H9 (cell line): Measurements from ENCODE around the gene FANCE. TPM values are rescaled to one million over a fixed set of nuclear protein-coding genes. Genes with fewer than 3 reads are reported as not detected.

Experiments
- DNase-seq: peaks from one replicate; pipeline ENCODE4 v3.0.0-alpha.2; 2017
- H2AFZ ChIP-seq: one replicate; pipeline ENCODE4 v1.6.1; 2013; ENCODE audit warnings: mild to moderate bottlenecking, low read length, control low read depth, moderate library complexity
- H2AK5ac ChIP-seq: 2 replicates; pipeline ENCODE4 v1.6.1; 2013; ENCODE audit warnings: low read length, control low read depth, mixed read lengths; ENCODE audit not compliant: insufficient read length
- H2BK120ac ChIP-seq: one replicate; pipeline ENCODE4 v1.6.1; 2013; ENCODE audit warnings: low read depth, mild to moderate bottlenecking, low read length, control low read depth, inconsistent platforms; ENCODE audit not compliant: poor library complexity, severe bottlenecking
- H2BK12ac ChIP-seq: 2 replicates; pipeline ENCODE4 v1.6.1; 2013; ENCODE audit warnings: low read length, control low read depth, mixed read lengths, low read depth; ENCODE audit not compliant: insufficient read length
- H2BK15ac ChIP-seq: 2 replicates; pipeline ENCODE4 v1.6.1; 2013; ENCODE audit warnings: low read depth, low read length, control low read depth
- H2BK20ac ChIP-seq: one replicate; pipeline ENCODE4 v1.6.1; 2013; ENCODE audit warnings: low read depth, mild to moderate bottlenecking, low read length, control low read depth, inconsistent platforms; ENCODE audit not compliant: poor library complexity, severe bottlenecking
- H2BK5ac ChIP-seq: 2 replicates; pipeline ENCODE4 v1.6.1; 2013; ENCODE audit warnings: low read length, control low read depth, mixed read lengths; ENCODE audit not compliant: insufficient read length
- H3K14ac ChIP-seq: 2 replicates; pipeline ENCODE4 v1.6.1; 2013; ENCODE audit warnings: low read length, control low read depth; ENCODE audit not compliant: insufficient read depth
- H3K18ac ChIP-seq: 2 replicates; pipeline ENCODE4 v1.6.1; 2013; ENCODE audit warnings: low read depth, mild to moderate bottlenecking, mixed read lengths, low read length, control low read depth; ENCODE audit not compliant: insufficient read length
- H3K23ac ChIP-seq: 2 replicates; pipeline ENCODE4 v1.6.1; 2013; ENCODE audit warnings: low read length, control low read depth, mixed read lengths, low read depth; ENCODE audit not compliant: insufficient read length
- H3K23me2 ChIP-seq: 2 replicates; pipeline ENCODE4 v1.6.1; 2013; ENCODE audit warnings: low read depth, mild to moderate bottlenecking, mixed read lengths, low read length, control low read depth; ENCODE audit not compliant: insufficient read length, poor library complexity, severe bottlenecking
- H3K27ac ChIP-seq: 2 replicates; pipeline ENCODE4 v1.5.1; 2013; ENCODE audit warnings: low read length, control low read depth, mixed read lengths, low read depth; ENCODE audit not compliant: insufficient read length
- H3K27me3 ChIP-seq: 2 replicates; pipeline ENCODE4 v1.6.1; 2013; ENCODE audit warnings: low read length, control low read depth, inconsistent platforms; ENCODE audit not compliant: insufficient read depth
- H3K4ac ChIP-seq: 2 replicates; pipeline ENCODE4 v1.6.1; 2013; ENCODE audit warnings: low read depth, mild to moderate bottlenecking, control low read depth, inconsistent platforms, low read length, moderate library complexity
- H3K4me1 ChIP-seq: 2 replicates; pipeline ENCODE4 v1.6.1; 2013; ENCODE audit warnings: low read length, control low read depth, inconsistent platforms; ENCODE audit not compliant: insufficient read depth
- H3K4me2 ChIP-seq: 2 replicates; pipeline ENCODE4 v1.6.1; 2013; ENCODE audit warnings: low read length, control low read depth, mixed read lengths; ENCODE audit not compliant: insufficient read length, insufficient read depth
- H3K56ac ChIP-seq: 2 replicates; pipeline ENCODE4 v1.6.1; 2013; ENCODE audit warnings: low read depth, mild to moderate bottlenecking, mixed read lengths, low read length, control low read depth; ENCODE audit not compliant: insufficient read length
- H3K79me1 ChIP-seq: 2 replicates; pipeline ENCODE4 v1.6.1; 2013; ENCODE audit warnings: low read depth, mild to moderate bottlenecking, moderate library complexity, low read length, control low read depth, inconsistent platforms; ENCODE audit not compliant: insufficient read depth, poor library complexity, severe bottlenecking
- H3K79me2 ChIP-seq: 2 replicates; pipeline ENCODE4 v1.6.1; 2013; ENCODE audit warnings: low read length, control low read depth, inconsistent platforms; ENCODE audit not compliant: insufficient read depth
- H3K9ac ChIP-seq: 2 replicates; pipeline ENCODE4 v1.6.1; 2013; ENCODE audit warnings: low read length, control low read depth, mixed read lengths; ENCODE audit not compliant: insufficient read length; ENCODE audit errors: extremely low read depth
- H3K9me3 ChIP-seq: one replicate; pipeline ENCODE4 v1.6.1; 2013; ENCODE audit warnings: low read depth, low read length, inconsistent platforms; ENCODE audit not compliant: control insufficient read depth
- H3T11ph ChIP-seq: one replicate; pipeline ENCODE4 v1.6.1; 2013; ENCODE audit warnings: mild to moderate bottlenecking, low read length, control low read depth, inconsistent platforms
- H4K20me1 ChIP-seq: one replicate; pipeline ENCODE4 v1.6.1; 2013; ENCODE audit not compliant: control insufficient read depth, insufficient read length, insufficient read depth
- H4K5ac ChIP-seq: 2 replicates; pipeline ENCODE4 v1.6.1; 2013; ENCODE audit warnings: low read depth, mild to moderate bottlenecking, mixed read lengths, low read length, control low read depth; ENCODE audit not compliant: insufficient read length
- H4K8ac ChIP-seq: replicated peaks from 2 replicates; pipeline ENCODE4 v1.6.1; 2013; ENCODE audit warnings: low read length, control low read depth, mixed read lengths, low read depth; ENCODE audit not compliant: insufficient read length
- H4K91ac ChIP-seq: 2 replicates; pipeline ENCODE4 v1.6.1; 2013; ENCODE audit warnings: low read depth, mild to moderate bottlenecking, moderate library complexity, mixed read lengths, low read length, control low read depth; ENCODE audit not compliant: insufficient read length
- H3K27ac Mint-ChIP-seq, 3 experiments: 2 replicates in 2 of 3; 3 replicates in 1 of 3; pipeline ENCODE4 v1.8.0; 2020 to 2021; ENCODE audit warnings: mixed read lengths in 3 of 3, mild to moderate bottlenecking in 1 of 3, moderate library complexity in 1 of 3
- H3K27me3 Mint-ChIP-seq: 2 replicates; pipeline ENCODE4 v1.8.0; 2021; ENCODE audit warnings: low read depth, mild to moderate bottlenecking, moderate library complexity, mixed read lengths
- H3K36me3 Mint-ChIP-seq, 3 experiments: 2 replicates in 2 of 3; 3 replicates in 1 of 3; pipeline ENCODE4 v1.8.0; 2020 to 2021; ENCODE audit warnings: low read depth in 3 of 3, mixed read lengths in 3 of 3; ENCODE audit not compliant: insufficient read depth in 1 of 3
- H3K4me1 Mint-ChIP-seq, 2 experiments: 2 replicates each; pipeline ENCODE4 v1.8.0; 2020; ENCODE audit warnings: mixed read lengths in 2 of 2
- H3K4me3 Mint-ChIP-seq, 2 experiments: 2 replicates in 1 of 2; 3 replicates in 1 of 2; pipeline ENCODE4 v1.8.0; 2020 to 2021; ENCODE audit warnings: mild to moderate bottlenecking in 2 of 2, mixed read lengths in 2 of 2, moderate library complexity in 1 of 2
- H3K9me3 Mint-ChIP-seq, 2 experiments: 2 replicates in 1 of 2; 3 replicates in 1 of 2; pipeline ENCODE4 v1.8.0; 2020; ENCODE audit warnings: mild to moderate bottlenecking in 2 of 2, mixed read lengths in 2 of 2, moderate library complexity in 1 of 2
- WGBS: extraction: QIAGEN DNeasy Blood & Tissue Kit; methylation state at CpG from one replicate; pipeline ENCODE4 v1.1.7; 2013; ENCODE audit warnings: missing lambda C conversion rate, low lambda C conversion rate, mixed read lengths; ENCODE audit not compliant: insufficient read length; ENCODE audit errors: extremely low coverage; 5-methylcytosine and 5-hydroxymethylcytosine counted together
- total RNA-seq: library from RNA; stranded (reverse); gene quantifications from 2 replicates; pipeline ENCODE4 v1.2.1, GENCODE V29; 2021
- TF ChIP-seq, protein P1 (sequence below): fragments of 200-600 bp; sonication (generic); conservative IDR thresholded peaks from 3 replicates; pipeline ENCODE4 v1.8.0; 2021; ENCODE audit warnings: antibody characterized with exemption, mild to moderate bottlenecking

The FANCE gene
- total RNA-seq, 1 experiment from 2014 or later, result 8.4 TPM

DNA sequence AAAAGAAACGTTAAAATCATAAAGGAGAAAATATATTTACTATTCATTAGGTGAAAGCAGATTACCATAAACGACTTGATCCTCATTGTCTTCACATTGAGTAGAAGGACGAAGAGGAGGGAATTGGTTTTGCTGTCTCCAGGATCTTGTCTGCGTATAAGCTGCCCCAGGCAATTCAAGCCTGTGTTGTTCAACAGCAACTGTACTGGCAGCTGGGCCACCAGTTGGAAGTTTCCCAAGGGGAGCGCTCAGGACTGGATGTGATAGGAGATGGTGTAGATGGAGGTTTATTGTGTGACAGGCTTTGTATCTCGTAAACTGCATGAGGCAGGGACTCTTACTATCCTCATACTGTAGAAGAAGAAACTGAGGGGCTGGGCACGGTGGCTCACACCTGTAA is 3.9 kb upstream of the FANCE start:
- no peak overlapping the region for H3K4me3 Mint-ChIP-seq
- peaks cover 15 to 16% of the 10 kb centered on the region in 2 experiments for H3K4me1 Mint-ChIP-seq
- no CpG with 5 or more reads among the region's 7 CpGs for WGBS
- Histone ChIP-seq H3K9ac (no peak overlapping the region), H3K4me2 (no peak overlapping the region), H2BK15ac (no peak overlapping the region), H3K79me1 (no peaks in the 10 kb centered on the region), H4K91ac (no peak overlapping the region), H3K27ac (no peak overlapping the region), H2AK5ac (no peak overlapping the region), H3K27me3 (no peaks in the 10 kb centered on the region), H2BK12ac (no peak overlapping the region), H2BK5ac (no peak overlapping the region), H3K9me3 (no peaks in the 10 kb centered on the region), H4K8ac (no peak overlapping the region), H3K23ac (no peak overlapping the region), H3K23me2 (peaks cover 5% of the 10 kb centered on the region), H4K20me1 (no peaks in the 10 kb centered on the region), H2BK20ac (no peak overlapping the region), H3K56ac (no peak overlapping the region), H3T11ph (no peak overlapping the region), H3K14ac (no peak overlapping the region), H3K18ac (no peak overlapping the region), H2AFZ (no peak overlapping the region), H2BK120ac (no peak overlapping the region), H4K5ac (no peak overlapping the region), H3K4ac (no peak overlapping the region), H3K4me1 (0 out of 2 replicates have a peak, but pooled peaks cover 3% of the 10 kb centered on the region), H3K79me2 (no peaks in the 10 kb centered on the region)
- no peak overlapping the region for H3K27ac Mint-ChIP-seq
- no peaks in the 10 kb centered on the region for H3K9me3 Mint-ChIP-seq
- peaks cover 15% of the 10 kb centered on the region for H3K27me3 Mint-ChIP-seq
- DNase-seq, result no peak
- TF ChIP-seq, protein P1, sequence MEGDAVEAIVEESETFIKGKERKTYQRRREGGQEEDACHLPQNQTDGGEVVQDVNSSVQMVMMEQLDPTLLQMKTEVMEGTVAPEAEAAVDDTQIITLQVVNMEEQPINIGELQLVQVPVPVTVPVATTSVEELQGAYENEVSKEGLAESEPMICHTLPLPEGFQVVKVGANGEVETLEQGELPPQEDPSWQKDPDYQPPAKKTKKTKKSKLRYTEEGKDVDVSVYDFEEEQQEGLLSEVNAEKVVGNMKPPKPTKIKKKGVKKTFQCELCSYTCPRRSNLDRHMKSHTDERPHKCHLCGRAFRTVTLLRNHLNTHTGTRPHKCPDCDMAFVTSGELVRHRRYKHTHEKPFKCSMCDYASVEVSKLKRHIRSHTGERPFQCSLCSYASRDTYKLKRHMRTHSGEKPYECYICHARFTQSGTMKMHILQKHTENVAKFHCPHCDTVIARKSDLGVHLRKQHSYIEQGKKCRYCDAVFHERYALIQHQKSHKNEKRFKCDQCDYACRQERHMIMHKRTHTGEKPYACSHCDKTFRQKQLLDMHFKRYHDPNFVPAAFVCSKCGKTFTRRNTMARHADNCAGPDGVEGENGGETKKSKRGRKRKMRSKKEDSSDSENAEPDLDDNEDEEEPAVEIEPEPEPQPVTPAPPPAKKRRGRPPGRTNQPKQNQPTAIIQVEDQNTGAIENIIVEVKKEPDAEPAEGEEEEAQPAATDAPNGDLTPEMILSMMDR, result no peak
- H3K36me3 Mint-ChIP-seq, result no peaks in the 10 kb centered on the region
